Fibroblast of skin of back (primary cell): ENCODE data around the gene IQCH. TPM values are rescaled to one million over a fixed set of nuclear protein-coding genes. Genes with fewer than 3 reads are reported as not detected.
"Not testable (repeated sequence)": the region's sequence is repeated elsewhere in the genome, so short reads cannot be mapped to it uniquely, and the experiment has no call there.

Experiments
- DNase-seq: peaks from one replicate; pipeline ENCODE4 v3.0.0-alpha.2; 2013
- polyA plus RNA-seq, 2 experiments: library from polyadenylated mRNA; unstranded; fragments of 120-200 nt; gene quantifications; one replicate each; pipeline ENCODE4 v1.2.1, GENCODE V29; 2013; ENCODE audit not compliant: insufficient read length in 2 of 2

IQCH gene
- polyA plus RNA-seq (2013, experiment 1 of 2; ENCODE audit: insufficient read length), result 0.65 TPM
- 0.66 TPM for polyA plus RNA-seq (2013, experiment 2 of 2; ENCODE audit: insufficient read length)

DNA sequence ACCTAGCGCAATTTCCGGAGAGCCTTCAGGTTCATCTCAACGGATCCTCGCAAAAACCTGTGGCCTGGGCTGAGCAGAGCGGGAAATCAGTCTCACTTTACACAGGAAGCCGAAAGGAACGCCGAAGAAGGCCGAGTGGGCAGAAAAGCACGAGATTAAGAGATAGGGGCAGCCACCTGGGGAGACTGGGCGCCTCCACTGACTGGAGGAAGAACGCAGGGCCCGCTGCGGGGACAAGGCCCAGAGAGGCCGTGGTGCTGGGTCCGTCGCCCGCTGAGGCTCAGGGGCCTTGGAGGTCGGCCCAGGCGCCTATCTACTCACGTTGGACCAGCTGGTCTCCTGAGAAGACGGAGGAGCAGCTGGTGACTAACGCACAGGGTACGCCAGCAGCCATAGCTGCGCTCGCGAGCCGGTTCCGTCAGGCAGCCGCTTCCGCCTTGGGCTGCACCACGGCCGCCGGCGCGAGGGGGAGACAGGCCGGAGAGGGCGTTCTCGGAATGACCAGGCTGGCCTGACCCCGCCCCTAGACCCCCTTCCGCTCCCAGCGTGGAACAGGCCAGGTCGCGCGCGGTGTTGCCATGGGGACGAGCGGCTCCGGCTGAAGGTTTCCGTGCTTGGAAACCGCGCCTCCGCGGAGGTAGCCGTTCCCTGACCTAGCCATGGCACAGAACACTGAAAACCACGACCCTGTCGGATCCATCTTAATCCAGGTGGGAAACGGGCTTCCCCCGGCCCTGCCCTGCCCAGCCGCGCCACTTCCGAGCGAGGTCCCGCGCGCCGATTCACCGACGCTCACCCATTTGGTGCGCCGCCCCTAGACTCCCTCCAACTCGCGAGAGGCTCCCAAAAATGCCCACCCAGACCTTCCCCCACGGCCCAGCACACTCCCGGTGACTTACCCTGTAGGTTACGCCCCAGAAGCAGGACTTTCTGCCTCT lies at the start of gene IQCH, which contains the start of gene AAGAB:
IQCH (plus strand) TSS at position 549 of the 938 bp plus-strand sequence; CDS start at position 660, 111 bp downstream.
AAGAB (minus strand) TSS at position 424 of the 938 bp plus-strand sequence; CDS start at position 394, 30 bp downstream.
- DNase-seq, result peak; percentile 97

DNA sequence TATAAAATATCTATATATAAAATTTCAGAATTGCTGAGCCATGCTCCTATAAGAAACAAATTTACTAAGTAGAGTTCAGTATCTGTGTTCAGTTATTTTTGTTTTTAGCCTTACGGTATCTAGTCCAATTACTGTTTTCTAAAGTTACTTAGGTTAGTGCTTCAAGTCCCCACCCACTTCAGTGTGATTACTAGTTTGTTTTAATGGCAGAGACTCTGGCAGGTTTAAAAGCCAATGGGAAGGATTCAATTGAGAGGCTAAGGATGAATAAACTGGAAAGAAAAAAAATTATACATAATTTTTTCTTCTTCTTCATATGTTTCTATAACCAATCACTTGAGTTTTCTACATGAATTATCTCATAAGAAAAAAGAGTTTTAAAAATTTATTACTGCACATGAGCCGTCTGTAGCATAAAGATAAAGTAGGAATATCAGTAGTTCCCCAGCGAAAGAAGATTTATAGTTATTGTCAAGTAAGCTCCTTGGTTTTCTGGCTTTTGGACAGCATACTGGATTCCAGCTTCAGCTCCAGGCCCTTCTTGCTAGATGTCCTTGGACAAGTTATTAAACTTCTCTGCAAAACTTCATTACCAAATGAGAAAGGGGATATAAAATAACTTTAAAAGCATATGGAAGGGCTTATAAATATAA lies 46.9 kb upstream of the IQCH start:
- DNase-seq, result no peak

DNA sequence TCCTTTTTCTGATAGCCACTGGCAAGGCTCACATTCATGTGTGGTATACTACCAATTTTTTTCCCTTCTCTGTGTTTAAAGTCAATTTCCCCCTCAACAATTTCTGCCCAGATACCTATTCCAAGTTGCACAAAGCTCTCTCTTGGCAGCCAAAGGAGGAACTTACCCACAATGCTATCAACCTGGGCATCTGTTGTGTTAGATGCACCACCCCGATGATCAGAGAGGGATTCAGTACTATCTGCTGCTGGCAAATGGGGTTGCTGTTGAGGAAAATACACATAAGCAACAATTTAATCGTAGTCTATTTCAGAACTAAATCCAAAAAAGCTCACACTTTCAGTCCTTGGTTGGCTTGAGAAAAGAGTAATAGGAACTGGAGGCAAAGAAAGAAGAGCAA lies 46.2 kb upstream of the IQCH start:
- DNase-seq, result no peak

DNA sequence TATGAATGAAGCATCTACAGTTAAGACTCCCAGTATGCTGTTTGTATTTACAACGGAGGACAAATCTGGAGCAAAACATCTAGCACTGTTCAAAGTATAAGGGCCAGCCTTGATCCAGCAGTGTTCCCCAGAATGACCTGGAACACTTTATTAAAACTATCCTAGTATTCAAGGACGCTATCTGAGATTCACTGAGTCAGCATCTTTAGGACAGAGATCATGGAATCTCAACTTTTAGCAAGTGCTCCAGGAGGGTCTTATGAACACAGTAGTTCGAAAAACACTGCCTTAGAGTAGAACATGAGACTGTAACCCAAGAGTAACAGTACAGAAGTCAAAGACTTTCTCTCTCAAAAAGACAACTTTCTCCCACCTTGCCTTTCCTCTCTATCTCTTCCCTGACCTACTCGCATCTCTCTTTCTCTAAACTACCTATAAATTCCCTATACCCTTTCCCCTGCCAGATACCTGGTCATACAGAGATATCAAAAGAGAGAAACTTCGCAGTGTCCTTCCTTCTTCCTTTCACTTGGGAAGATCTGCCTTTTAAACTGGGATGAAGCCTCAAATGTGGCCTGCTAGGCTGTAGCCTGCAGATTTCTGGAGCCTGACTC lies 43.9 kb upstream of the IQCH start:
- no peak for DNase-seq

DNA sequence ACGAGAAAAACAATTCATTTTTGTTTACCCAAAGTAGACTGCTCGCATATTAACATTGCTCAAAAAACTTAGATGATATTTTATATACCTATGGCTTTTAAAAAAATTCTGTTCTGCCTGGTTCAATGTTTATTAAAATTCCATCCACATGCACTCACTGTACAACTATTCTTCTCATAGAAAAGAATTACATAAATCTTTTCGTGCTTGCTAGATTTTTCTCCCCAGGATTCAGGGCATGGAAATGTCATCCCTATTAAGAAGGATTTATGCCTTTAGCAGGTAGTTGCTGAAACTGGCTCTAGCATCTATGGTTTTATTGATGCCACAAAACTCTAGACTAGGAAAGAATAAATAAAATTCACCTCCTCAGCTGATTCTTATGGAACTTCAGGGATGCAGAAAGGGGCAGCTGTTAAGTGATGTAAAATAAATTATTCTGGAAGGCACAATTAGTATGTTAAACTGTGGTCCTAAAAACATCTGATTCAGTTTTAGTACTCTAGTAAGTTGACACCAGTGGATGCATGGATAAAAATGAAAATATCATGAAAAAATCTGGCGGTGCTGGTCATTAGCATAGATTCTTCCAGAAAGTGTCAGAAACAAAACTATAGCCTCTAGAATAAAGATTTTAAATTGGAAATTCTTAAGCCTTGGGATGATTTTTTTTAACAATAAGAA lies 41.8 kb upstream of the IQCH start:
- DNase-seq, result no peak

DNA sequence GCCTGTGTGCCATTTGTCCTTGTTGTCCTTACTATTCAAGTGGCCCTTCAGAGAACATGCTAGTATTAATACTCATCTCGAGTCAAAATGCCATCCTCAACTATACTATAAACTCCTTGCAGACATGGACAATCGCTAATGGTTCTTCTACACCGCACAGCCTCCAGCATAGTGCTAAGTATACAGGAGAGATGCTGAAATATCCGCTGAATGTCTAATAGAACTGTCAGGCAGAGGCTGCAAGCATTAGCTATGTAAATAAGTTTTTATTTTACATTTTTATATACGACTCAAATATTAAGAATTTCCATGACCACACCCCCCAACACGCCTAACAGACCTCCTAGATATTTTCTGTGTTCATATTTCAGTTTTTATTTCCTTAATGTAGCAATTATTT lies 39.5 kb upstream of the IQCH start:
- peak; percentile 51 for DNase-seq

DNA sequence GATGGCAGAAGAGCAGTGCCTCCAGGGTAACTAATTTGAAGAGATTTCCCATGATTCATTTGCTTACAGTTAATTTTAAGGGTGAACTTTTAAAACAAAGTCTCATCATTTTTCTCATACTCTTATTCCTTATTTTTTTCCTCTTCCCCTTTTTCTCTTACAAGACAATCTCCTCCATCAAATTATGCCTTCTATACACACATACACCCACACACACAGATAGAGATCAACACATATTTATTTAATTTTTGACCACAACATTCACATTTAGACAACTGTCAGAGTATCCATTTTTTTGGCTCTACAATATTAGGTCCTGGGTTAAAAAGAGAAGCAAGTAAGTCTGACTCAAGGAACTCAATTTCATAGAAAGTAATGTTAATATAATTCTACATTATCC lies 37.7 kb upstream of the IQCH start:
- DNase-seq, result no peak

DNA sequence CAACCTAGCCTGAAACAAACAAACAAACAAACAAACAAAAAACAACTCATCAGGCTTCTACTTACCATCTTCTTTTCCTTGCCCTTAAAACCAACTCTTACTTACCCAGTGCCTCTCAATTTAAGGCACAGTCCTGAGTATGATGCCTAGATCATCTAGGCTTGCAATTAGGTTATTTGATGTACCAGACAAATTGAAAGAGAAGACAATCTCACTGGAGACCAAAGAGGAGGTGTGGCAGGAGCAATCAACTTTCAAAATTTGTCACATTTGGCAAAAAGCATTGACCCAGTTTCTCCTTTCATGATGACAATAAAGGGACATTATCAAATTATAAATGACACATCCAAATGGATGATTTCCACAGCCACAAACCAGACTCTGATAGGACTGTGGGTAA lies 36.2 kb upstream of the IQCH start:
- DNase-seq, result no peak

DNA sequence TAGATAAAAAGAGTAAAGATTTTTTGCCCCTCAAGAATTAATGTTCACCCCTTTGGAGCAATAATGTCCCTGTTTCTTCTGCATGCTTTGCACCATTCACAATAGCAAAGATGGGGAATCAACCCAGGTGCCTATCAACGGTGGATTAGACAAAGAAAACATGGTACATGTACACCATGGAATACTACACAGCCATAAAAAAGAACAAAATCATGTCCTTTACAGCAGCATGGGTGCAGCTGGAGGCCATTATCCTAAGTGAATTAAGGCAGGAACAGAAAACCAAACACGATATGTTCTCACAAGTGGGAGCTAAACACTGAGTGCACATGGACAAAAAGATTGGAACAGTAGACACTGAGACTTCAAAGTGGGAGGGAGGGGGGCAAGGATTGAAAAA lies 35.3 kb upstream of the IQCH start:
- DNase-seq, result no peak

DNA sequence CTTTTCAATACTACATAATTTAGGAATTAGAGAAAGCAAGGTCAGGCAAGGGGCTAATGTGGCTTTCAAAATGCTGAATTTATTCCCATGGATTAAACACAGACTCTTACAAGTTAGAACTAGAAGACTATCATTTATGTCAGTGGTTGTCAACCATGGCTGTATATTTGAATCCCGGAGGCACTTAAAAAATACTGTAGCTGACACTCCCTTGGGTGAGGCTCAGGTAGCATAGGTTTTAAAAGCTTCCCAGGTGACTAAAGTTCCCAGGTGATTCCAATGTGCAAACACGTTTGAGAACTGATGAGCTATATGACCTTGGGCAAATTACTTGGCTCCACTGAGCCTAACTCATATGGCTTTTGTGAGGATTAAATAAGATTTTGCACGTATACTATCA lies 29.7 kb upstream of the IQCH start:
- DNase-seq, result no peak

DNA sequence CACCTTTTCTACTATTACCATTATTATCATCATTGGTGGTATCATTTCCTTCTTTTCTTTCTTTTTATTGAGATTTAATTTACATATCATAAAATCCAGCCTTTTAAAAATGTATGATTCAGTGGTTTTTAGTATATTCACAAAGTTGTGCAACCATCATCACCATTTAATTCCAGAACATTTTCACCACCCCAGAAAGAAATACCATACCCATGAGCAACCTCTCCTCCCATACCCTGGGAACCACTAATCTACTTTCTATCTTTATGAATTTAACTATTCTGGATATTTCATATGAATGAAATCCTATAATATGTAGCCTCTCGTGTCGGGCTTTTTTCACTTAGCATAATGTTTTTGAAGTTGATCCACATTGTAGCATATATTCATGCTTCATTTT lies 29.2 kb upstream of the IQCH start:
- DNase-seq, result peak; percentile 85

DNA sequence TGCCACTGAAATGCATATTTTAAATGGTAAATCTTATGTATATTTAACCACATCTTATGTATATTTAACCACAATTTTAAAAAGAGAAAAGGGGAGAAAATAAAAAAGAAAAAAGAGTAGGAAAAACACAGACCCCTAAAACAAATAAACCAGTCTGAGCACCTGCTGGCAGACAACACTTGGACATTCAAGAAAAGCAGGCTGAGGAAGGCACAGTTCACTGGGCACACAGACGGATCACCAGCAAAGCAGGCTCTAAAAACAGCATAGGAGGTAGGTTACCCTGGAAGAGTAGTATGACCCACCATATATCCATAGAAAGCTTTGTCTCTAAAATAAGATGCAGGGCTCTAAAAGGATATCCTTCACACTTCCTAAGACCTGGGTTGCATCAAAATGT lies 27.2 kb upstream of the IQCH start:
- DNase-seq, result no peak

DNA sequence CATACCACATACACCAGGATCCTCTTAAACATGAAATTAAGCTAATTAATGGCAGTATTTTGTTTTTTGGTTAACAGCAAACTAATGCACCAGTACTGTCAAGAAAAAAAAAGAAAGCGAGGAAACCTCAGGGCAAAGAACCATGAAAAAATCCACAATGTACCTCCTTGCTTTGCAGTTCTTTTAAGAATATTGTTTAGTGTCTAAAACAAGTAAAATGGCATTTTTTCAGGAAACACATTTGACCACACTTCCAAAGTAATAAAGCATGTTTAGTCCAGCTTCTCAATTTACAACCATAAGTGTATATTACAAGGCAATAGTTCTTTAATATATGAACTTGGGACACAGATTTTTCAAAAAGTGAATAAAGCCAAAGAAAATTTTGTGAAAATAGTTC lies 26.7 kb upstream of the IQCH start:
- no peak for DNase-seq

DNA sequence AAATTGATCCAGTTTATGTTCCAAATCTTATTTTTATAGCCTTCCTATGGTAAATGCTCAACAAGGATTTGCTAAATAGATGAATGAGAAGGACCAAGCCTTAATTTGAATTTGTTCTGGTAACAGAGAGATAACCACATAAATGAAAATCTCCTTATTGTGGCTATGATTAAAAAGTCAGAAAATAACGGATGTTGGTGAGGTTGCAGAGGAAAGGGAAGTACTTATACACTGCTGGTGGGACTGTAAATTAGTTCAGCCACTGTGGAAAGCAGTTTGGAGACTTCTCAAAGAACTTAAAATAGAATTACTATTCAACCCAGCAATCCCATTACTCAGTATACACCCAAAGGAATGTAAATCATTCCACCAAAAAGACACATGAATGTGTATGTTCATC lies 26.3 kb upstream of the IQCH start:
- DNase-seq, result peak; percentile 45

DNA sequence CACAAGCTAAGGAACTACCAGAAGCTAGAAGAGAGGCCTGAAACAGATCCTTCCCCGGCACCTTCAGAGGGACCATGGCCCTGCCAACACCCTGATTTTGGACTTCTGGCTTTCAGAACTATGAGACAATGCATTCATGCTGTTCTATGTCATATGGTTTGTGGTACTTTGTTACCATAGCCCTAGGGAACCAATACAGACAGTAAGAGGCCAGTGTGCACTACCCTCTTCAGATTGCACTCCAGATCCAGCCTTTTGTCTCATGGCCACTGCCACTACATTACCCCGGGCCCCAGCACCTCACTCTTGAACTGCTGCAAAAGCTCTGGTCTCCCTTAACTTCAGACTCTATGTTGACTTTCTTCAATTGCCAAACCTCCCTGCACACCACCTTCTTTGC lies 24.1 kb upstream of the IQCH start:
- no peak for DNase-seq

DNA sequence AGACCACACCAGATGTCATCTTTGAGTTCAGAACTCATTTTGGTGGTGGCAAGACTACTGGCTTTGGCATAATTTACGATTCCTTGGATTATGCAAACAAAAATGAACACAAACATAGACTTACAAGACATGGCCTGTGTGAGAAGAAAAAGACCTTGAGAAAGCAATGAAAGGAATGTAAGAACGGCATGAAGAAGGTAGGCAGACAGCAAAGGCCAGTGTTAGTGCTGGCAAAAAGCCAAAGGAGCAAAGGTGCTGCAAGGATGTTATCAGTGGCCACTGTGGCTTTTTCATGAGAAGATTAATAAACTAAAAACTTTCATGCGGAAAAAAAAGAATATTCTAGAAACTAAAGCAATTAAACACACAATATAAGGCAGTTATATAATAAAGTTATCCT lies 22.0 kb upstream of the IQCH start:
- no peak for DNase-seq

DNA sequence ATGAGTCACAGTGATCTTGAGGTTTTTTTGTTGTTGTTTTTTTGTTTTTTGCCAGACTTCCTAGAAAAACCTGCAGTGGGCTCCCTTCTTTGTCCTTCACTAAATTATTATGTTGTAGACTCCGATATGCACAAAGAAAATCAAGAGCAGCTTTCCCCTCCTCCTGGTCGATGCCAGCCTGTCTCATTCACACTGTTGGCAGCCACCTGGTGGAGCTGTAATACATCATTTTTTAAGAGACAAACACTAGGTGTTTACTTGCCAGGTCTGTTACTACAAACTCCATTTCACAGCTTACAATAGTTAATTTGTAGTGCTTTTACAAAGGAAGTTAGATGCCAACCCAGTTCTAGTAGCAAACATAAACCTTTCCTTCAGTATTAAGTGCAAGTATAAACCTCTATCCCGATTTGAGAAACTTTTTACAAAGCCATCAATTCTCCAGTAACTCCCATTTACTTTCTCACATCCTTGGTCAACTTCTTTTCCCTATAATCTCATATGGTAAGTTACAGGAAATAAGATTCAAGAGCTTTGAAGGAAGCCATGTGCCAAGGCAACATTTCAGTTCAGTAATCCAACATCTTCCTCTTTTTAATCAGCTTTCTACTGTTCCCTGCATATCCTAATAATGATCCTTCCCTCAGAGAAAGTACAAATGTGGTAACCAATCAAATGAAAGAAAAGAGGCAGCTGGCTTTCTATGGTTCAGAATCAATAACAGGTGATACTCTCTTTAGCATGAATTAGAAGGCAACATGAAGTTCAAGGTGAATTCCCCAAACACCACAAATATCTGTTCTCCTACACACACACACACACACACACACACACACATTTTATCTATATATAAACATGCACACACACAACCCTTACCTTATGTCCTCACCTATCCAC lies 14.1 kb upstream of the IQCH start:
- DNase-seq, result no peak

DNA sequence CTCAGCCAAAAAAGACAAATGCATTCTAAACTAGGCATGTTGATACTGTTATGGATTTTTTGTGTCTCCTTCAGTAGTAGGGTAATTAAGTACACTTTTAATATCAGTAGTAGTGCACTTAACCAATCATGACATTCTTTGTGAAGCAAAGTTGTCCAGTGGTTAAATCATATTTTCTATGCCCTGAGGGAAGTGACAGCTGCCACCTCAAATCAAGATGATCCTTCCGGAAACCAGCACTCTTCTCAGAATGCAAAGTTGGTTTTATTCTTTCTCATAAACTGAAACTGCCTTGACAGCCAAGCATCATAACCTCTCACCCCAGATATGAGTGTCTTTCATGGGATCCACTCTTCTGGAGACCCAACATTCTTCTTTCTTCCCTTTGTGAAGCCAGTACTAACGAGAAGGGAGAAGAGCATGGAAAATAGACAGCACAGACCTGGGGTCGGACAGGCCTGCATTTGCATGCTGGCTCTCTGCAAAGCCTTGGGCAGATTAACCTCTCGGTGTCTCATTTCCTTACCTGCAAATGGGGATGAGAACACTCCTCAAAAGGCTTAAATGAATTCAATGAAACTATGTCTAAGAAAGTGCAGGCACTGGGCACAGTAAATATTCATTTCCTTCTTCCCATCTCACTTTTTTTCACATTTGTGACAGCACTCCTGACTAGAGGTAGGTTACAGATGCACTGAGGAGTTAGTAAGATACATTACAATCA lies 13.3 kb upstream of the IQCH start:
- no peak for DNase-seq

DNA sequence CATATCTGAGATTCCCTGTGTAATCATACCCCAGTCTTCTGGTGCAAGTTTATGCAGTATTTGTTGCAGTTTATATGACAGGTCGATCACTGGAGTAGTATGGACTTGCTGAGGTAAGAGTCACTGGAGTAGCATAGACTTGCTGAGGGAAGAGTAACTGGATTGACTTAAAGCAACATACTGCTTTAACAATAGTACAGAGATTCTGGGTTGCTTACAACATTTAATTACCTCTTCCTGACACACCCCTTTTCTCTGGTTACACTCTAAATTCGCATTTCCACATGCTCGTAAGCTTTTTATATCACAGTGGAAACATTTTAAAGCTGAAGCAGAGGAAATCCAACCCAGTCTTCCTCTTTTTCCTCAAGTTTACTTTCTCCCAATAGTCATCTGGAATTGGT lies 11.9 kb upstream of the IQCH start:
- DNase-seq, result no peak

DNA sequence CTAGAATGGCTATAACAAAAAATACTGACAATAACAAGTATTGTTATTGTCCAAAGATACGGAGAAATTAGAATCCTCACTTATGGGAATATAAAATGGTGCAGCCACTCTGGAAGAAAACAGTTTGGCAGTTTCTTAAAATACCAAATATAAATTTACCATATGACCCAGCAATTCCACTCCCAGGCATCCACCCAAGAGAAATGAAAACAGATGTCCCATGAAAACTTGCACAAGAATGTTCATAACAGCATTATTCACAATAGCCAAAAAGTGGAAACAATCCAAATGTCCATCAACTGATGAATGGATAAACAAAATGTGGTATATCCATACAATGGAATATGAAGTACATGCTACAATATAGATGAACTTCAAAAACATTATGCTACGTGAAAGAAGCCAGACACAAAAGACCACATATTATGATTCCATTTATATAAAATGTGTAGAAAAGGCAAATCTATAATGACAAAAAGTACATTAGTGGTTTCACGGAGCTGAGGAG lies 9.6 kb upstream of the IQCH start:
- DNase-seq, result peak; percentile 71

DNA sequence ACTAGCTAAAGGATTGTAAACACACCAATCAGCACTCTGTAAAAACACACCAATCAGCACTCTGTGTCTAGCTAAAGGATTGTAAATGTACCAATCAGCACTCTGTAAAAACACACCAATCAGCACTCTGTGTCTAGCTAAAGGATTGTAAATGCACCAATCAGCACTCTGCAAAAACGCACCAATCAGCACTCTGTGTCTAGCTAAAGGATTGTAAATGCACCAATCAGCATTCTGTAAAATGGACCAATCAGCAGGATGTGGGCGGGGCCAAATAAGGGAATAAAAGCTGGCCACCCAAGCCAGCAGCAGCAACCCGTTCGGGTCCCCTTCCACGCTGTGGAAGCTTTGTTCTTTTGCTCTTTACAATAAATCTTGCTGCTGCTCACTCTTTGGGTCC lies 8.0 kb upstream of the IQCH start:
- not testable (repeated sequence) for DNase-seq
